NB4 (cell line): Measurements from ENCODE around the gene TMEM121.

Experiments used
- DNase-seq: peaks from one replicate; pipeline ENCODE4 v3.0.0; 2010; ENCODE audit warnings: low read depth
- H3K4me3 ChIP-seq: one replicate; pipeline ENCODE4 v1.5.1; 2011; ENCODE audit warnings: mild to moderate bottlenecking, low read depth, low read length, moderate library complexity
- CTCF ChIP-seq: IDR thresholded peaks from one replicate; pipeline ENCODE4 v1.5.1; 2012; ENCODE audit warnings: low read depth, low read length
- MAX ChIP-seq: IDR thresholded peaks from 2 replicates; pipeline ENCODE4 v1.6.1; 2011; ENCODE audit warnings: low read depth, low read length
- MYC ChIP-seq: IDR thresholded peaks from 2 replicates; pipeline ENCODE4 v1.6.1; 2011; ENCODE audit warnings: low read depth, low read length
- POLR2A ChIP-seq: IDR thresholded peaks from 2 replicates; pipeline ENCODE4 v1.6.1; 2011; ENCODE audit warnings: mild to moderate bottlenecking; ENCODE audit not compliant: insufficient read length; ENCODE audit errors: extremely low read depth

Gene TMEM121

DNA sequence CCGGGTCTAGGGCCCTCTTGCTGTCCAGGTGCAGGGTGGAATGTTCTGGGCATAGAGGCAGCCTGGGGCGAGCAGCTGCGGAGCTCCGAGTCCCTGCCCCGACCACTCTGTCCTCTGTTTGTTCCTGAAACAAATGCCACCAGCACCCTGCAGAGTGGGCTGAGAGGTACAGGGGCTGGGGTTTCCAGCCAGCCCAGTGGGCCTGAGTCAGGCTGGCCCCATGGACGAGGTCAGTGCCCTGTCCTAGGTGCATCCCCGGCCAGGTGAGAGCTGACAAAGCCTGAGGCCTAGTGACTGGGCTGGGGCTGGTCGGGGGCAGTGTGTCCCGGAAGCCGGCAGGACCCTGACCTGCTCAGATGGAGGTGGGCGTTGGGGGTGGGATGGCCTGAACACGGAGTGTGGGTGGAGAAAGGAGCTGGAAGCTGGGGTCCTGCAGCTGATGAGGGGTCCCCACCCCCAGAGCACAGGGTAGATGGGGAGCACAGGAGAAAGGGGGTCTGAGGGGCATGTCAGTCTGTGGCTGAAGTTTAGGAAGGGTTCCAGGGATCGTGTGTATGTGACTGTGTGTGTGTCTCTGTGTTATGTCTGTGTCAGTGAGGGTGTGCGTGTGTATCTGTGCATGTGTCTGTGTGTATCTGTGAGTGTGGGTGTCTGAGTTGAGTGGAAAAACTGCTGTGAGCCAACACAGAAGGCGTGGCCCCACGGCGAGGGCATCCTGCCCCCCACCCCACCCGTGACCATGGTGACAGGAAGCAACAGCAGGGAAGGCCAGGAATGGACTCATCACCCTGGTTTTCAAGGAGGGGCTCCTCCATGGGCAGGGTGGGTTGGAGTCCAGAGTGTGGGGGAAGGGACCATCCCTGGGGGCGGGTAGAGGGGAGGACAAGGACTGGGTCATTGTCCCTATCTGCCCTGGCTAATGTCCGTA, 42.0 kb upstream of the TMEM121 start:
- no peak overlapping the region for H3K4me3 ChIP-seq
- TF ChIP-seq MYC (no peak), CTCF (no peak), POLR2A (no peak), MAX (no peak)
- DNase-seq: no peak

GRCh38 chr14:105484997-105485393, 41.4 kb upstream of the TMEM121 start:
- H3K4me3 ChIP-seq: no peak overlapping the region
- no peak for TF ChIP-seq MYC
- no peak for TF ChIP-seq POLR2A
- no peak for TF ChIP-seq MAX
- TF ChIP-seq CTCF: no peak
- DNase-seq: no peak

GRCh38 chr14:105485739-105486162, 40.6 kb upstream of the TMEM121 start:
- peak; percentile 75 for DNase-seq
- no peak for TF ChIP-seq POLR2A
- no peak for TF ChIP-seq MAX
- peak; percentile 46 for TF ChIP-seq CTCF
- no peak for TF ChIP-seq MYC
- H3K4me3 ChIP-seq: no peak overlapping the region

DNA sequence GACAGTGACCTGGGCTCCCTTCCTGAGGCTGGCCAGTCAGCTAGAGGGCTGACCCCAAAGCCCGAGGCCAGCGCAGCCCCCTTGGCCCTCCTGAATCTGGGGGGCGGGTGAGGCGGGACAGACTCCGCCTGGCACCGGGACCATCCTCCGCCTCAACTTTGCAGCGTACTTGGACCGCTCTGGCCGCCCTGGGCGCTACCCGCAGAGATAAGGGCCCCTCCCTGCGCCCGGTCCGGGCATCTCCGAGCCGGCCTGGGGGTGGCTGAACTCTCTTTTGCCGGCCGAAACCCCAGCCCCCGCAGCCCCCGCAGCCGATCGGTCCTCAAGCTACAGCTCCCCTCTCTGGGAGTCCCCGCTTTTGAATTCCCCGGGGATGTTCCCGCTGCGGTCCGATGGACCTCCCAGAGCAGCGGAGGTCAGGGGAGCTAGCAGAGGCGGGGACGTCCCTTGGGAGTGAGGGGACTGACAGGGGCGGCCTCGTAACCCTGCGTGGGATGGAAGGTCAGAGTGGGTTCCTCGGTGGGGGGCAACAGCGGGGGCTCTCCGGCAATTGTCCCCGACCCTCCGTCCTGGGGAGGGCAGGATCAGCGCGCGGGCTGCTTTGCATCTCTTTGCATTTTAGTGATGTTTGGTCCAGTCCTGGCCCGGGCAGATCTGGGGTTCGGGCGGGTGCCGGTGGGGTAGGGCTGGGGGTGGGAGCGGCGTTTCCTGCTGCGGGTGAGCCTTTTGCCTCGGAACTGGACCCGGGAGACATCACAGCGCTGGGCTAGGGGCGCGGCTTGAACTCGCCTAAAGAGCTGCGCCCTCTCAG, 40.0 kb upstream of the TMEM121 start, which contains the start of gene CRIP1:
CRIP1 (plus strand) TSS at position 724 of the 811 bp plus-strand sequence. CDS start 374 bp downstream, outside the sequence.
- TF ChIP-seq MYC: no peak
- TF ChIP-seq CTCF: no peak
- TF ChIP-seq POLR2A: no peak
- TF ChIP-seq MAX: no peak
- no peak for DNase-seq
- no peak within 1 kb of the TSS for H3K4me3 ChIP-seq

GRCh38 chr14:105486974-105487448, 39.4 kb upstream of the TMEM121 start:
- TF ChIP-seq POLR2A: no peak
- TF ChIP-seq MYC: no peak
- TF ChIP-seq CTCF: no peak
- no peak for TF ChIP-seq MAX
- no peak for DNase-seq
- H3K4me3 ChIP-seq: no peak overlapping the region
